ENCODE results near the gene DGKD. TPM values are rescaled to one million over a fixed set of nuclear protein-coding genes. Genes with fewer than 3 reads are reported as not detected.

The DGKD gene
- total RNA-seq, 1 donor from 2014 or later: 10.3 TPM

DNA sequence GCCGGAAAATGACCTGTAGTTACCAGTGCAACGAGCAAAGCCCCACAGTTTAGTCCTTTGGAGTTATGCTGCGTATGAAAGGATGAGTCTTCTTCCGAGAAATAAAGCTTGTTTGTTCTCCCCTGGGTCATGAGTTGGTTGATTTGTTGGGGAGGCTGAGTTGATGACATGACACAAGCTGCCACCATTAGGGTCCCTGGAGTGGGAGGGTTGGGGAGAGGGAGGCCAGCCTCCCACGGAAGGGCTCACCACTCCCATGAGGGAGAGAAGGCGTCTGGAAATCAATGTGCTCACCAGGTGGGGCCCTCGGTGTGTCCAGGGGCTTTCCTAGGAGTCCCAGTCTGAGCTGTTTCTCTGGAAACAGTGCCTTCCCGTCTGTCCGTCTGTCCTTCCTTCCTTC lies 7.4 kb upstream of the DGKD start:
- no peak overlapping the region for H3K4me3 ChIP-seq (ENCODE audit: low read depth, low read length)
- no peak for DNase-seq (ENCODE audit: low read depth)
- TF ChIP-seq, protein P1, sequence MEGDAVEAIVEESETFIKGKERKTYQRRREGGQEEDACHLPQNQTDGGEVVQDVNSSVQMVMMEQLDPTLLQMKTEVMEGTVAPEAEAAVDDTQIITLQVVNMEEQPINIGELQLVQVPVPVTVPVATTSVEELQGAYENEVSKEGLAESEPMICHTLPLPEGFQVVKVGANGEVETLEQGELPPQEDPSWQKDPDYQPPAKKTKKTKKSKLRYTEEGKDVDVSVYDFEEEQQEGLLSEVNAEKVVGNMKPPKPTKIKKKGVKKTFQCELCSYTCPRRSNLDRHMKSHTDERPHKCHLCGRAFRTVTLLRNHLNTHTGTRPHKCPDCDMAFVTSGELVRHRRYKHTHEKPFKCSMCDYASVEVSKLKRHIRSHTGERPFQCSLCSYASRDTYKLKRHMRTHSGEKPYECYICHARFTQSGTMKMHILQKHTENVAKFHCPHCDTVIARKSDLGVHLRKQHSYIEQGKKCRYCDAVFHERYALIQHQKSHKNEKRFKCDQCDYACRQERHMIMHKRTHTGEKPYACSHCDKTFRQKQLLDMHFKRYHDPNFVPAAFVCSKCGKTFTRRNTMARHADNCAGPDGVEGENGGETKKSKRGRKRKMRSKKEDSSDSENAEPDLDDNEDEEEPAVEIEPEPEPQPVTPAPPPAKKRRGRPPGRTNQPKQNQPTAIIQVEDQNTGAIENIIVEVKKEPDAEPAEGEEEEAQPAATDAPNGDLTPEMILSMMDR (conservative IDR thresholded peaks at IDR 0.05; ENCODE audit: low read depth, low read length): no peak

DNA sequence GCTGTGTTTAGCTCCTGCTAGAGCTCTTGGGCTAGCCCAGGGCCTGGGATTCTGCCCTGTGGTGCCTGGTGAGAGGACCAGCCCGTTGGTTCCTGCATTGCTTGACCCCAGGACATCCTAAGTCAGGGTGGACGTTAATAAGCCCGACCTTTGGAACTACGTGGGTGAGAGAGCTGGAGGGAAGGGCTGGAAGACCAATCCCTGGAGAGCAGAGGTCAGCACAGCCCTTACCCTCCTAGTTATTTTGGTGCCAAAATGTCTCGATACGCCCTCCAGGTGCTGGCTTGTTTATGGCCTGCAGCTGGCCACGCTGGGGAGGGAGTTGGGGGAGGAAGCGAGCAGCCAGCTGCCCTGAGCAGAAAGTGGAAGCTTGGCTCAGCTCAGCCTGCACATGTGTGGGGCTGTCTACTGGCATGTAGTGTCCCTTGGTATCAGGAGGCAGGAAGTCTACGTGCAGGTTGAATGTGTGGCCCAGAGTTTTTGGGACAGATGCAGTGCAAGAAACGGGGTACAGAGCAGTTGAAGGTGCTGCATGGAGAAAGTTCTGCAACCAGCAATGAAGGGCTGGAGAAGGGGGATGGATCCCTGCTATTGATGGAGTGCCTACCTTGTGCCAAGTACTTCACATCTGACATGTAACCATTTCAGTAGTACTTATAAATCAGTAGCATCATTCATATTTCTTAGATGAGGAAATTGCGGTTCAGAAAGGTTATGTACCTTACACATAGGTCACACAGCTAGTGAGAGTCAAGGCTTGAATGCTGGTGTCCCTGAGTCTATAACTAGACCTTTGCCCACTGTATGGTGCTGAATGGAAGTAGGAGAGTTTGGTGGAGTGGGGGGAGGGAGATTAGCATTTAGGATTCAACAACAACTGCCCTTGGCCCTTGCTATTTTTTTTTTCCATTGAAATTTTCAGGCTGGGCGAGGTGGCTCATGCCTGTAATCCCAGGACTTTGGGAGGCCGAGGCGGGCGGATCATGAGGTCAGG lies 5.0 kb upstream of the DGKD start:
- no peak for DNase-seq (ENCODE audit: low read depth)
- H3K4me3 ChIP-seq (ENCODE audit: low read depth, low read length): no peak overlapping the region
- TF ChIP-seq, protein P1 (conservative IDR thresholded peaks at IDR 0.05; ENCODE audit: low read depth, low read length): no peak

DNA sequence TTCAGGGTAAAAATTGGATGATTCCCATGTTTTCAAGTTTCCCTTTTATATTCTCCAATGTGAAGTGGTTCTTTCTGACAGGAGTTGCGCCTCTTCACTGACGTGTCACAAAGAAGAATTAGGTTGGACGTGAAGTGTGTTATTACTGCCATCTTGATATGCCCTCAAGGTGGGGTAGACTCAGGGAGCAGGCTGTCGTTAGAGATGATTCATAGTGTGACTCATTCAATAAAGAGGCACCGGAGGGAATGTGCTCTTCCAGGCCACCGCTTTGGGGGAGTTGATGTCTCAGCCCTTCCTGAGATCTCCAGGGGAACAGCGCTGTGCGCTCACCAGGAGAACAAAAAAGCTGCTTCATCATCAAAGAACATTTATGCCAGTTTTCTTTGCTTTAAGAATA lies 3.6 kb upstream of the DGKD start:
- H3K4me3 ChIP-seq (ENCODE audit: low read depth, low read length): no peak overlapping the region
- TF ChIP-seq, protein P1 (conservative IDR thresholded peaks at IDR 0.05; ENCODE audit: low read depth, low read length): peak; percentile 9
- peak; percentile 54 for DNase-seq (ENCODE audit: low read depth)

DNA sequence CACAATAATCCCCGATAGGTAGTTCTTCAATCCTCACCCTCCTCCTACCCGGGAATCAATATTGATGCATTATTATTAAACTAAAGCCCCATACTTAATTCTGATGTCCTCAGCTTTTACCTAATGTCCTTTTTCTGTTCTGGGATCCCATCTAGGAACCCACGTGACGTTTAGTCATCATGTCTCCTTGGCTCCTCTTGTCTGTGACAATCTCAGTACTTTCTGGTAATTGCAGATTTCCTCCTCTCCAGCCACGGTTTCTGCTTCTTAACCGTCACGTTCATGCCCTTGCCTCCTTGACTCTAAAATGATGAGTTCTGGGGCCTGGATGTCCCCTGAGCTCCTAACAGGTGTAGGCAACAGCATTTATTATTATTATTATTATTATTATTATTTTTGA lies 2.9 kb upstream of the DGKD start:
- no peak overlapping the region for H3K4me3 ChIP-seq (ENCODE audit: low read depth, low read length)
- TF ChIP-seq, protein P1 (conservative IDR thresholded peaks at IDR 0.05; ENCODE audit: low read depth, low read length): no peak
- DNase-seq (ENCODE audit: low read depth): no peak

DNA sequence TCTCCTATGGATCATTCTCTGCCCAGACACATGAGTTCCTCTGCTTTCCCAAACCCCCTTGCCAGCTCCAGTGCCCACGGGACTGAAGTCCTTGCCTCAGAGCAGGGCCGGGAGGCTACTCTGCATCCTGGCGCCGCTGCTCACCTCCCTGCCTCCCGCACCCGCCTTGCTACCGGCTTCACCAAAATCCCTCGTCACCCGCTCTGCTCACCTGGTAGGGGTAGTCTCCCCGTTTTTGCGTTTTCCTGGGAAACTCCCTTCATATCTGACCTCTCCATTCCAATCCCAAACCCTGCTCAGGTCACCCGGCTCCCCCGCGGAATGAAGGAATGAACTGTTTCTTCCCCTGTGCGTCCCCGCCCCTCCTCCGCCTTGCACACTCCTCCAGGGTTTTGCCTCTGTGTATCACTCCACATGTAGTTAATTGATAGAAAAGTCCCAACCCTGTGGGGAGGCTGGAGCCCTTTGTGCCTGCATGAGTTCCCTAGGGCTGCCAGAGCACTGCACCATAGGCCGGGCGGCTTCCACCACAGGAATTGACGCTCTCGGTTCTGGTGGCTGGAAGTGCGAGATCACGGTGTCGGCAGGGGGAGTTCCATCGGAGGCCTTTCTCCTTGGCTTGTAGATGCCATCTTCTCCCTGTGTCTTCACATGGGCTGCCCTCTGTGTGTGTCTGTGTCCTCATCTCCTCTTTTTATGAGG lies 2.0 kb upstream of the DGKD start:
- TF ChIP-seq, protein P1 (conservative IDR thresholded peaks at IDR 0.05; ENCODE audit: low read depth, low read length): no peak
- DNase-seq (ENCODE audit: low read depth): no peak

DNA sequence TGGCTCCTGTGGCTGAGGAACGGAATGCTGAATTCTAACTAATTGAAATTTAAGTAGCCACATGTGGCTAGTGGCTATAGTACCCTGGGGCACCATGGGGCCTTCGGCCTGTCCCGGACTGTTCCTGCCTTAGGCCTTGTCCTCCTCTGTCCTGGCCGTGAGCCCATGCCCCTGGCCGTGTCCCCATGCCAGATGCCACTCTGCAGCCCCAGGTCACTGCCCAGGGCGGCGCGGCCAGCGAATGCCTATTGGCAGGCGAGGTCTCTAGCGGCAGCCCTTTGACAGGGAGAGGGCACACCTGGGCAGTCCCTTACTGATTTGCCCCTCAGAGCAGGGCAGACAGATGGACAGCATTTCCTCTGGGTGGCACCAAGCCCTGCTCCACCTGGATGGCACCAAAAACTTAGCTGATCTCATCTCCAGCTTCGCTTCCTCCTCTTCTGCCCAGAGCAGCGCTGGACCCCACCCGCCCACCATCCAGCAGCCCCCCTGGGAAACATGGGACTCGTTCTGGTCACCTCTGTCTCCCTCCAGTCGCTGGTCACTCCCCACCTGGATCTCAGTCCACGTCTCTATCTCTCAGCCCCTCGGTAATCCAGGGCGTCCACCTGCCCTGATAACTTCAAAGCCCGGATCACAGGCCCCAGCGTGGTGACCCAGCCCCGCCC lies 1.1 kb upstream of the DGKD start:
- peak overlapping the region; percentile 56 for H3K4me3 ChIP-seq (ENCODE audit: low read depth, low read length)
- TF ChIP-seq, protein P1 (conservative IDR thresholded peaks at IDR 0.05; ENCODE audit: low read depth, low read length): no peak
- no peak for DNase-seq (ENCODE audit: low read depth)

More for the DNA sequence above, 2.0 kb upstream of the DGKD start:
- H3K4me3 ChIP-seq (ENCODE audit: low read depth, low read length): no peak overlapping the region
